SK-N-SH treated with all-trans-retinoic acid at 6 μM for 48 hours (cell line): ENCODE measurements around the gene ZNF519.
"Not testable (repeated sequence)": the region's sequence is repeated elsewhere in the genome, so short reads cannot be mapped to it uniquely, and the experiment has no call there.

Experiments used
- GLIS3 ChIP-seq: fragments of 250-450 bp; sonication (Bioruptor Pico); IDR thresholded peaks from 2 replicates; pipeline ENCODE4 v1.5.0; 2020; ENCODE audit warnings: mild to moderate bottlenecking, moderate library complexity
- ZFP3 ChIP-seq: fragments of 250-450 bp; sonication (Bioruptor Pico); IDR thresholded peaks from 2 replicates; pipeline ENCODE4 v1.5.0; 2020; ENCODE audit warnings: mild to moderate bottlenecking, moderate library complexity
- ZFP30 ChIP-seq: fragments of 450-650 bp; formaldehyde crosslinking; IDR thresholded peaks from 2 replicates; pipeline ENCODE4 v1.5.0; 2022; ENCODE audit warnings: mild to moderate bottlenecking, moderate library complexity

DNA sequence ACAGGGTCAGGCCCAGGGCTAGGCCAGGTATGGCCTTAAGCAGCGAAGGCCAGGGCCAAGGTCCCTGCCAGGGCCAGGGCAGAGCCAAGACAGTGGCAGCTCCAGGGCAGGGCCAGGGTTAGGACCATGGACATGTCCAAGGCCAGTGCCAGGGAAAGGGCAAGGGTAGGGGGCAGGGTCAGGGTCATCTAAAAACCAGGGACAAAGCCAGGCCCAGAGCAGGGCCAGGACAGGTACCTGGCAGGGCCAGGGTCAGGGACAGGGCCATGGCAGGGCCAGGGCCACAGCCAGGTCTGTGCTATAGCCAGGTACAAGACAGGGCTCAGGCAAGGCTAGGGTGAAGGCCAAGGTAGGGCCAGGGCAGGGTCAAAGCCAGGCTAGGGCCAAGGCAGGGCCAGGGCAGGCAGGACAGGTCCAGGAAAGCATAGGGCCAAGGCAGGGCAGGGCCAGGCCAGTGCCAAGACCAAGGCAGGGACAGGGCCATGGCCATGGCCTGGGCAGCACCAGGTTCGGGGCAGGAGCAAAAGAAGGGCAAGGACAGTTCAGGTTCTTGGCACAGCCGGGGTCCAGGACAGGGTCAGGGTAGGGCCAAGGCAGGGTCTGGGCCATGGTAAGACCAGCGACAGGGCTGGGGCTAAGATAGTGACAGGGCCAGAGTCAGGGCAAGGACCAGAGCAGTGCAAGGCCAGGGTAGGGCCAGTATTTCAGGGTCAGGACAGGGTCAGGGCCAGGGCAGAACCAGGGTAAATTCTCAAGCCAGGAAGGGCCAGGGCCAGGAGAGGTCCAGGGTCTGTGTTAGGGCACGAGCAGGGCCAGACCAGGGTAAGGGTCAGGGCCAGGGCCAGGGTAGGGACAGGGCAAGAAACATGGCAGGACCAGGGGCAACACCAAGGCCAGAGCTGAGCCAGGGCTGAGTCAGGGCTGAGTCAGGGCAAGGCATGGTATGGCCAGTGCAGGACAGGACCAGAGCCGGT lies 40.2 kb upstream of the ZNF519 start:
- not testable (repeated sequence) for TF ChIP-seq ZFP3; GLIS3 (CRISPR knock-in tag); ZFP30 (CRISPR knock-in tag)
